ENCODE measurements around the gene ADAMTS2. TPM values are rescaled to one million over a fixed set of nuclear protein-coding genes. Genes with fewer than 3 reads are reported as not detected.

The ADAMTS2 gene
- total RNA-seq, 1 experiment from 2014 or later = not detected

DNA sequence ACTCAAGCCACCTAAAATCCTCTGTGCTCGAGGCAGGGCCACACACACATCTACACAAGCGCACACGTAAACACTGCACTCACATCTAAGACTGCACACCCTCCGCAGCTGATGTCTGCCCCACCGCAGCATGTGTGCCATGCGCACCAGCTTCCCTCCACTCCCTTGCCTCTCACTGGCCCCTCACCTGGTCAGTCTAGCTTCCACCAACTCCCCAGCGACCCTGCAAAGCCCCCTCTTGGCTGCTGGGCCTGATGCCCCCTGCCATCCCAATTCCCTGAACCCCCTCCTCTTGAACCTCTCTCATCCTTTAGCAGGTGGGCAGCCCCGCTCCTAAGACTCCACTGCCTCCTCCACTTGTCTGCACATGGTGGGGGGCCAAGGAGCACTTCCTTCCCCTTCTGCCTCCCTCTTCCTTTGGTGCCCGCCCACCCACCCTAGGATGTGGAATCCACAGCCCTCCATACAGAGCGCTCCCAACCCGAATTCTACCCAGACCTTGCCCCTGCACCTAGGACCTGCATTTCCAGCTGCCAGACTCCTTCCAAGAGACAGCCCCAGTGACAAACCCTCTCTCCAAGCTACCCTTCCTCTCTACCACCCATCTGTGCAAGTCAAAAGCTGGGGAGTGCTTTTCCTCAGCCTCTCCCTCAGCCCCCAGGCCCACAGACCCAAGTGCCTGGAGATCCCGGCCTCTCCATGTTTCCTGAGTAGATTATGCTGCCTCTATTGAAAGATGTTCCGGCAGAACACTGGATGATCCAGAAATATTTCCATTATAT is 23.9 kb downstream of the ADAMTS2 start:
- in situ Hi-C loops (cut with HindIII; ENCODE audit: low pct_unique_long_range_greater_than_20kb, low sequenced_read_pairs) = no loop called here
- DNase-seq (ENCODE audit: low read depth, low spot score) = no peak

DNA sequence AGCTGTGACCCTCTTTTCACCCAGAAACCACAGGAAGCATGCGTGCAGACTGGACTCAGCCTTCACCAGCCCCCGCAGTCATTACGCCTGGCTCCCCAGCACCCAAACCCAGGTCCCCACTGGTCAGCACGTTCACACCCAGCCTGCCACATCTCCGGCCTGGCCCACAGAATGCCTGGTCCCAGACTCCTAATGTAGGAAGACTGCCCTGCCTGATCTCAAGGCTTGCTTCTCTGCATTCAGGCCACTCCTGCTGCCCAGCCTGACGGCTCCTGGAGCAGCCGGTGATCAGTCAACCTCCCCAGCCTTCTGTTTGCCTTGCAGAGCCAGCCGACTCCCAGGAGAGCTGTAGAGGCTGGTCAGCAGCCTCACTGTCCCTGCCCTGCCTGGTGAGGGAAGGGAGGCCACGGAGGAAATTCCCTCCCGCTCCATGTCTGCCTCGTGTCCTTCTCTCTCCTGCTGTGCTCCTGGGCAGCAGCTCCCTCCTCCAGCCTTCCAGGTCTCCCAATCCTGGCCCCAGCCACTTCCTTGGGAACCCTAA is 25.4 kb downstream of the ADAMTS2 start:
- in situ Hi-C loops (cut with HindIII; ENCODE audit: low pct_unique_long_range_greater_than_20kb, low sequenced_read_pairs) = no loop called here
- no peak for DNase-seq (ENCODE audit: low read depth, low spot score)

- in situ Hi-C loops (cut with HindIII; ENCODE audit: low pct_unique_long_range_greater_than_20kb, low sequenced_read_pairs) = no loop called here
Observed at GRCh38 chr5:179319123-179319522, 26.1 kb downstream of the ADAMTS2 start.

GRCh38 chr5:179318221-179318955 is 26.9 kb downstream of the ADAMTS2 start:
- in situ Hi-C loops (cut with HindIII; ENCODE audit: low pct_unique_long_range_greater_than_20kb, low sequenced_read_pairs) = no loop called here
- DNase-seq (ENCODE audit: low read depth, low spot score) = no peak

More at GRCh38 chr5:179319123-179319522, 26.1 kb downstream of the ADAMTS2 start:
- no peak for DNase-seq (ENCODE audit: low read depth, low spot score)

DNA sequence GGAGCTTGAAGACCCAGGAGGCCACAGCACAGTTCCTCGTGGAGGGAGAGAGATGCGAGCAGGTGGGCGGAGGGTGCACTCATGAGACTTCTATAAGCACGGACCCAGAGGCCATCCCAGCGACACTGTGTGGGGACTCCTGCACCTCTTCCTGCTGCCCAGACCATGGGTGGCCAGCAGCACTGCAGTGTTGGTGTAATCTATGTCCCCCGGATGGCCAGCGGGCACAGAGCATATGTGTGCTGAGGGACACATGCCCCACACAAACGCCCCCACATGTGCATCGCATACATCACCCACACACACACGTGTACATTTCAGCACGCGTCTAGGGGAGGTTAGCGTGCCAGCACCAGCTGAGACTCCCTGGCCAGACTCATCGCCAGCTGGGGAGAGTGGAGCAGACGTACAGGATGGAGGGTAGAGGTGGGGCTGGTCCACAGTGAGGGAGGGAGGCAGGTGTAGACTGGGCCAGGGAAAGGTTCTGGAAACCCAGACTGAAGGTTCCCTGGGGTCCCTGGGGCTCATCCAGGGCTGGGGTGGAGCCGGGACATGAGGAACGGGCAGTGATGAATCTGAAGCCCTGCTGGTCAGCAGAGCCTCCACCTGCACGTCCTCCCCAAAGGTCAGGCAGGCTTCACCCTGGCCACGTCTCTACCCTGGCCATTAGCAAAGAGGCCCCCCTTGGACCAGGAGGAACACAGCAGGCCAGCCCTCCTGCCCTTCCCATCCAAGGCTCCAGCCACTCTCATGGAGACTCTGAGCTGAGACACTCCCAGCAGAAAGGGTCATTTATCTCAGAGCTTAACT is 27.6 kb downstream of the ADAMTS2 start:
- no peak for DNase-seq (ENCODE audit: low read depth, low spot score)
- in situ Hi-C loops (cut with HindIII; ENCODE audit: low pct_unique_long_range_greater_than_20kb, low sequenced_read_pairs) = no loop called here

DNA sequence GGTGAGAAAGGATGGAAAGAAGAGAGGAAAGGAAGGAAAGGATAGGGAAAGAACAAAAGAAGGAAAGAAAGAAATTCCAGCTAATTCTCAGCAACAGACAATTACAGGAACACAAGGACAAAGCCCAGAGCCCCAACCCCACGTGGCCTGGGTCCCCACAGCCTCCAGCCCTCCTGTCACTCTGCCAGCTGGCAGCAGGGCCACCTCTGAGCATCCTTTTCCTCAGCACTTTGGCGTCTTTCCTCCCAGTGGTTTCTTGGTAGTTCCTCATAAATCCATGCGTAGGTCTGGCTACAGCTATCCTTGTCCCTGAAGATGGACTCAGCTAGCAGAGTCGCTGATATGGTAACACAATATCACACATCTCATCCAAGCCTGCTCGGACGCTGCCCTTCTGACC is 28.3 kb downstream of the ADAMTS2 start:
- in situ Hi-C loops (cut with HindIII; ENCODE audit: low pct_unique_long_range_greater_than_20kb, low sequenced_read_pairs) = no loop called here
- DNase-seq (ENCODE audit: low read depth, low spot score) = no peak

GRCh38 chr5:179316111-179316551 is 29.1 kb downstream of the ADAMTS2 start:
- in situ Hi-C loops (cut with HindIII; ENCODE audit: low pct_unique_long_range_greater_than_20kb, low sequenced_read_pairs) = no loop called here
- DNase-seq (ENCODE audit: low read depth, low spot score) = no peak

DNA sequence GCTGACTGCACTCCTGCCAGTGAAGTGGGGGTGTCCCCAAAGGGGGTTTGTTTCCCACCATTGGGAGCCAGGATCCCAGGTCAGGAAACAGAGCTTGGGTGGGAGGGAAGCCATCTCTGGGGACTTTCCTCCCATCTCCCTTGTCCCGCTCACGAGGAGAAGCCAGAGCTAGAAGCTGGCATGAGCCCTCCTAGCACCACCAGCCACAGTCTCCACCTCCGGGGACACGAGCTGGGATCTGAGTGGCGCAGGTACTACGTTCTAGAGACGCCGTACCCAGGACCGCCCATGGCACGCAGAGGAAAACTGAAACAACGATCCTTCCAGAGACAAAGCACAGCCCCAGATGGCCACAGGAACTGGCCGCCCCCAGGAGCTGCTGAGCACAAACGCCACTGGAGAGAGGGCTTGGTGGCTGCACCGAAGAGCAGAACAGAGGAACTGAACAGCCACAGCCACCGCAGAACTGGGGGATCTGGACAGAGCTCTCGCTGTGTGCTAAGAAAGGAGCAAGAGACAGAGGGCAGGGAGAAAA is 29.8 kb downstream of the ADAMTS2 start:
- no peak for DNase-seq (ENCODE audit: low read depth, low spot score)

DNA sequence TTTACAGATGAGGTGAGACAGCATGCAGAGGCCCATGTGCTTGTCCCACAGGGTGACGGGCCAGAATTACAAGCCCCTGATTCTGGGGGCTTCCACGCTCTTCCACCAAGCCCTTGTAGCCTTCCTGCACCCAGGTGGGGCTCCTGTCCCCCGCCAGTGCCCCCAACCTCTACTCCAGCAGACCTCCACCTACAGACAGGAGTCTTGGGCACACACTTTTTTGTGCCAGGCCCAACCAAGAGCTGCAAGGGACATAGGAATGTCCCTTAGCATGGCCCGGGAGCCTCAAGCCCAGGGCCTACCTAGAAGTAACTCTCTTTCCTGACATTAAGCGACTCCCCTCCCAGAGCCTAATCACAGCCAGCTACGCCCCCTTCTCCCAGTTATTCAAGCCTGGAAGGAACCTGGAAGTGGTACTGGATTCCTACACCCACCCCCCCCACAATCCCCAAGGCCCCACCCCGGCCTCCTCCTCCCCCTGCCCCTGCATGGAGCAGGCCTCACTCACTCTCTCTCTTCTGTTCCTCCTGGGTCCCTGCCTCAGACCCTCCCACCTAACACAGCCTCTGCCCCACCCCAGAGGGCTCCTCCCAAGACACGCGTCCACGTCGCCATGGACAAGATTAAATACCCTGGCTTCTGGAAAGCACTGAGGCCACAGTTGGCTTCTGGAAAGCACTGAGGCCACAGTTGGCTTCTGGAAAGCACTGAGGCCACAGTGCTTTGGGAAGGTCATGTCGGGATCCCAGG is 30.5 kb downstream of the ADAMTS2 start:
- DNase-seq (ENCODE audit: low read depth, low spot score) = no peak
- in situ Hi-C loops (cut with HindIII; ENCODE audit: low pct_unique_long_range_greater_than_20kb, low sequenced_read_pairs) = no loop called here

More for the DNA sequence above, 29.8 kb downstream of the ADAMTS2 start:
- in situ Hi-C loops (cut with HindIII; ENCODE audit: low pct_unique_long_range_greater_than_20kb, low sequenced_read_pairs) = no loop called here

DNA sequence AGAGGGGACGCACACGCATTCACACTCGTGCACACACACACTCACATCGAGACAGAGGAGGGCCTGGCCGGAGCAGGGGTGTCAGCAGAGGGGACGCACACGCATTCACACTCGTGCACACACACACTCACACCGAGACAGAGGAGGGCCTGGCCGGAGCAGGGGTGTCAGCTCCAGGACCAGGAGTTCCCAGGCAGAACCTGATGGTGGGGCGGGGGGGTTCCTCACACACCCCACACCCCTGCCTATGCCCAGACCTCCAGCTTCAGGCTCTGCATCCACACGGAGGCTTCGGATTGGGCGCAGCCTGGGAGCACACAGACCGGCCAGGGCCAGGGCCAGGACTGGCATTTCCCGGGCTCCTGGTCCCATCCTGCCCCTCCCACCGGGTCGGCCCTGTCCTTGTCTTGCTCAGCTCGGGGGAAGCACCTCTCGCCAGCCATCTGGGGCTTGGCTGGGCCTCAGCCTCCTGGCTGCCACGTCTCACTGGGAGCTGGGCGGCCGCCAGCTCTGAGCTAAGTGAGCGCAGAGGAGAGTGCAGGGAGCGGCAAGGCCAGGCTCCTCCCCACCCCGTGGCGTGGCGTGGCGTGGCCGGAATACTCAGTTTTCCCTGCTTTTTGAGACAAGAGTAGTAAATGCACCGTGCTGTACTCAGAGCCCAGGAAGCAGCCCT is 31.3 kb downstream of the ADAMTS2 start:
- in situ Hi-C loops (cut with HindIII; ENCODE audit: low pct_unique_long_range_greater_than_20kb, low sequenced_read_pairs) = no loop called here
- DNase-seq (ENCODE audit: low read depth, low spot score) = no peak

DNA sequence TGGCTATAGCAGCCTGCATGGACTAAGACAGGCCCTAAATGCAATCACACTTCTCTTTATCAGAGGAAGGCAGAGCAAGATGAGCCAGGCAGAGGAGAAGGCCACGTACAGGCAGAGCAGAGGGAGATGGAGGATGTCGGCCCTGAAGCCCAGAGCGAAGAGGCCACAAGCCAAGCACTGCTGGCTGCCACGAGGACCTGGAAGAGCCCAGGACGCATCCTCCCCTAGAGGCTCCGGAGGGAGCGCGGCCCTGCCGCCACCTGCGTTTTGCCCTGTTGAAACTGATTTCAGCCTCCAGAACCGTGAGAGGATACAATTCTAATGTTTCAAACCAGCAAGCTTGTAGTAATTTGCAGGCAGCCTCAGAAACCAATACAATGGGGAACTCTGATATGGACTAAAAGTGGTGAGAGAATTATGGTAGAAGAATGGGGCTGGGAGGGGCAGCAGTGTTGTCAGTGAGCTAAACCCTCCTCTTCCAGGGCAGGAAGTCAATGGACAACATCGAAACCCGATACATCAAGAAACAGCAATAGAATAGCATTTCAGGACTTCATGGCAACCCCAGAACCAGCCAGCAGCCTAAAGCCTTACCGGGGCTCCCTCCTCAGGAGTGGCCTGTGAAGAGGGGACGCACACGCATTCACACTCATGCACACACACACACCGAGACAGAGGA is 32.6 kb downstream of the ADAMTS2 start:
- DNase-seq (ENCODE audit: low read depth, low spot score) = no peak
- in situ Hi-C loops (cut with HindIII; ENCODE audit: low pct_unique_long_range_greater_than_20kb, low sequenced_read_pairs) = no loop called here

DNA sequence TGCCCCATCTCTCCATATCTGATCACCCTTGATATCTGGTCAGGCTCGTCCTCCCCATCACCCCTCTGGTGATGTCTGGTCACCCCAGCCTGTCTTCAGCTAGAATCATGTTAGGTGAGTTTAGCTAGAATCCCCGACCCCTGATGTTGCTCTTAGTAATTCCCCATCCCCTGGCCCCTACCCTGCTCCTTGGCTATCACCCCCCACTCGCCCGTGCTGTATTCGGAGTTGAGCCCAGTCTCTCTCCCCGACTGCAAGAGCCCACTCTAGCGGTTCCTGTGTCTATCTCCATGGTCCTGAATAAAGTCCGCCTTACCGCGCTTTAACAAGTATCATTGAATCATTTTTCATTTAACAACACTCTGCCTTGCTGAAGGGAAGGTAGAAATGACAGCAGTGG is 33.7 kb downstream of the ADAMTS2 start:
- no peak for DNase-seq (ENCODE audit: low read depth, low spot score)
- in situ Hi-C loops (cut with HindIII; ENCODE audit: low pct_unique_long_range_greater_than_20kb, low sequenced_read_pairs) = no loop called here

- in situ Hi-C loops (cut with HindIII; ENCODE audit: low pct_unique_long_range_greater_than_20kb, low sequenced_read_pairs) = no loop called here
- DNase-seq (ENCODE audit: low read depth, low spot score) = no peak
Observed at GRCh38 chr5:179311091-179311470, 34.2 kb downstream of the ADAMTS2 start.

GRCh38 chr5:179310439-179311090 is 34.7 kb downstream of the ADAMTS2 start:
- DNase-seq (ENCODE audit: low read depth, low spot score) = no peak
- in situ Hi-C loops (cut with HindIII; ENCODE audit: low pct_unique_long_range_greater_than_20kb, low sequenced_read_pairs) = no loop called here

GRCh38 chr5:179309751-179310320 is 35.4 kb downstream of the ADAMTS2 start:
- in situ Hi-C loops (cut with HindIII; ENCODE audit: low pct_unique_long_range_greater_than_20kb, low sequenced_read_pairs) = no loop called here
- no peak for DNase-seq (ENCODE audit: low read depth, low spot score)

DNA sequence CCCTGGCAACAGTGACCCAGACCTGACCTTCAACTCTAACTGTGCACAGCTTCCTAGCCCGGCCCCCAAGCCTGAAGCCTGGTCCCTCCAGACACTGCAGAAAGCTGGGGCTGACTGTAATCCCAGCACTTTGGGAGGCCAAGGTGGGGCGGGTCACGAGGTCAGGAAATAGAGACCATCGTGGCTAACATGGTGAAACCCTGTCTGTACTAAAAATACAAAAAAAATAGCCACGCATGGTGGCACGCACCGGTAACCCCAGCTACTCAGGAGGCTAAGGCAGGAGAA is 35.9 kb downstream of the ADAMTS2 start:
- DNase-seq (ENCODE audit: low read depth, low spot score) = no peak
- in situ Hi-C loops (cut with HindIII; ENCODE audit: low pct_unique_long_range_greater_than_20kb, low sequenced_read_pairs) = no loop called here
